HT1080 (cell line): ENCODE data around the gene CHRNB4. TPM values are rescaled to one million over a fixed set of nuclear protein-coding genes. Genes with fewer than 3 reads are reported as not detected.

Experiments used
- DNase-seq: peaks from one replicate; pipeline ENCODE4 v3.0.0-alpha.2; 2015; ENCODE audit warnings: low read depth
- total RNA-seq: library from RNA; depleted of rRNA; stranded (reverse); fragments of >200 nt; shearing (Covaris generic); gene quantifications from 2 replicates; pipeline ENCODE4 v1.2.3, GENCODE V29; 2014

CHRNB4 gene
- total RNA-seq, 1 experiment from 2014 or later = not detected

GRCh38 chr15:78671626-78672211 lies 30.7 kb upstream of the CHRNB4 start:
- no peak for DNase-seq

DNA sequence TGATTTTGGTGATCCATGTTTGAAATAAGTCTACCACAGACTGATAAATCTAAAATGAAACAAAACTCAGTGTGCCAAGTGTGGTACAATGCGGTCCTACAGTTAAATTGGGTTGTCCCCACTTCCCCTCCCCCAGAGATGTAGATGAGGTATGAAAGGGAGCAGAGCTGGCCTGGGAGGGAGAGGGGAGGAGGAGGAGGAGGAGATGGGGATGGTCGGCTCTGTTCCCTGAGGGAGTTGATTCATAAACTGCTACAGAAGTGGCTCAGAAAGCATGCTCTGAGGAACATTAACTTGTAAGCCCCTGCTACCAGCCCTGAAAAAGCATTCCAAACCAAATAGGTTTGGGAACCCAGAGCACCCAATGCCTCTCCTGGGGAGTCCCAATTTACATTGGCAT lies 28.0 kb upstream of the CHRNB4 start:
- DNase-seq = no peak

DNA sequence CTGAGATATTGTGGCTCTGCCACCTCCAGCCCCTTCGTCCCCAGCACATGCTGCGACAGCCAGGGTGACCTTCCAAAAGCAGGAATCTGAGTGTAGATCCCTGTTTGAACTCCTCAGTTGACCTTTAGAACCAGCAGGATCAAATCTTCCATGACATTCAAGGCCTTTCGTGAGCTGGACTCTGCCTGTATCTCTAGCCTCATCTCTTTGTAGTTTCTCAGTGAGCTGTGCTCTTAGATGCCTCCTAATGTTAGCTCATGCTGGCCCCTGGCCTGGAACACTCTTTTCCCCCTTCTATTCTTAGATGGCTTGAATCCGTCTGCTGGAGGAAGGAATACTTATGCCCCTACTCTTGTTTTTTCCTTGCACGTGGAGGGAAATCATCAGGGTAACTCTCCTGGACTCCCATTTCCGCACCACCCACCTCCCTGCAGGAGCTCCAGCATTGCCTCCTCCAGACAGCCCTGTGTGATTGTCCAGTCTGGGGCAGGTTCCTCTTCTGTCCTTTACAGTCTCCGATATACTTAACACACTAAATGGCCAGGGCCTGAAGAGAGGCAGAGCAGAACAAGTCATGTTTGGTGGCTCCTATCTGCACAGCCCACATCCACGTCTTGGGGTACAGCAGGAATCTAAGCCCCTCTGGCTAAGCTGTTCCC lies 26.7 kb upstream of the CHRNB4 start:
- DNase-seq = no peak

GRCh38 chr15:78666010-78666409 lies 25.0 kb upstream of the CHRNB4 start:
- DNase-seq = no peak

GRCh38 chr15:78663703-78664102 lies 22.7 kb upstream of the CHRNB4 start:
- no peak for DNase-seq

DNA sequence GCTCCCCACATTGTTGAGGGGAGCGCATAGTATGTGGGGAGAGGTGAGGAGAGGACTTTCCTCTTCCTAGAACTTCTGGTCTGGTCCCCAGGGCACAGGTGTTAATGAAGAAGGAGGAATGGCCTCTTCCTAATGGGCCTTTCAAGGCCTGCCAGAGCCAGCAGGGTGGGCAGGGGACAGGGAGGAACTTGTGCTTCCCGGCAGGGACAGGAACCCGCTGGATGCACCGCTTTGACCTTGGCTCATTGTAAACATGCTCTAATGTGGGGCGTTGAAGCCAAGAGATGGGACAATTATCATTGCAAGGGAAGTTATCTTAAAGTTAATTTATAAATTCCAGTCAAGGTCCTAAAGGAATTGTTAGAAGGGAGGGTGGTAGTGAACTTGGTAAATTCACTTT lies 21.0 kb upstream of the CHRNB4 start:
- DNase-seq = no peak

- DNase-seq = no peak
Measured at GRCh38 chr15:78661001-78661400, 20.0 kb upstream of the CHRNB4 start.

- DNase-seq = no peak
Measured at GRCh38 chr15:78660584-78660983, 19.6 kb upstream of the CHRNB4 start.

DNA sequence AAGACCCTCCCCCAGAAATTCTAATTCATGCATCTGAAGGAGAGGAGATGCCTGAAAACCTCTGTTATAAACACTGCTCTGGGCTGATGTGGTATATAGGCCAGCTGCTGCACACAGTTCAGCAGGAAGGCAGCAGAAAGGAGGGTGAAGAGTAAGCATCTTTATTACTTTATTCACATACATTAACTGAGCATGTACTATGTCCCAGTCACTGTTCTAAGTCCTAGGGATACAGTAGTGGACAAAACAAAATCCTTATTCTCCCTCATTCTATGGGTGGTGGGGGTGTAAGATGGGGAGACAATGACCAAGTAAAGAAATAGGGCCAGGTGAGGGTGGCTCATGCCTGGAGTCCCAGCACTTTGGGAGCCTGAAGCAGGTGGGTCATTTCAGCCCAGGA lies 17.8 kb upstream of the CHRNB4 start:
- DNase-seq = no peak

DNA sequence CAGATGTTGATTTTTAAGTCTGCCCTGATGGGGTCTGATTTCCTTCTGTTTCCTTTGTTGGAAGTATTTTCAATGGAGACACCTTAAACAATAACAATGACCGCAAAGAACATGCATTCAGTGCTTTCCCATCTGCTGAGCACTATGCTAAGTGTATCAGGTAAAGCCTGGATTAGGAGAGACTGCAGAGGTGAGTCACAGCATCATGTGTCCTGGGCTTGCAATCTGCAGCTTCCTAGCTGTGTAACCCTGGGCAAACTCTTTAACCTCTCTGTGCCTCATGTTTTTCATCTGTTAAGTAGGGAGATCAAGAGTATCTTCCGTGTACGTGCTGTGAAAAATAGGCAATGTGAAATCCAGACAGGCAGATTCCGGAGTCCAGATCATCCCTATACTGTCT lies 13.3 kb upstream of the CHRNB4 start:
- no peak for DNase-seq

DNA sequence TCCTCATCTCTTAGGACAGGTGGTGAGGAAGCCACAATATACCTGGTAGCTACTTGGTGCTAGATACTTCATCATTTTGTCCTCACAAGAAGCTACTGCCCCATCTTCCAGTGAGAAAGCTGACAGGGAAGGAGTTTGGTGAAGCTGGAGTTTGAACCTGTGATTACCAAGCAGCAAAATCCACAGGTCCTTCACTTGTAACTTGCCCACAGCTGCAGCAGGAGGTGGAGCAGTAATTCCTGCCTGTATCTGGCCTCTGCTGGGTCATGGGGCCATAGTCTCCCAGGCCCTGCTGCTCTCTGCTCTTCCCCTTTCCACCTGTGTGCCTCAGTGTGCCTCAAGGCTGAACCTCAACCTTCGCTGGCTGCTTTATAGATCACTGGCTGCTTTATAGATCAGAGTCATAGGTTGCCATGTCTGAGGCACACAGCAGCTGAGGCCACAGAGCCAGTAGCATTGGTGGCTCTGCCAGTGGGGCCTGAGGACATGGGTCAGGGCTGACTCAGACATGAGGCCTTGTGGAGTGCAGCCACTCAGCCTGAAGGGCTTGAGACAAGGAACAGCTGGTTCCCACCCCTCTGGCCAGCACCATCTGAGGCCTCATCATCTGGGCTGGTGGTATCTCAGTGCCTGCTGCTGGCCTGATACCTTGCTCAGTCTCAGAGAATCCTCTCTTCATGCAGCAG lies 11.1 kb upstream of the CHRNB4 start:
- DNase-seq = no peak

DNA sequence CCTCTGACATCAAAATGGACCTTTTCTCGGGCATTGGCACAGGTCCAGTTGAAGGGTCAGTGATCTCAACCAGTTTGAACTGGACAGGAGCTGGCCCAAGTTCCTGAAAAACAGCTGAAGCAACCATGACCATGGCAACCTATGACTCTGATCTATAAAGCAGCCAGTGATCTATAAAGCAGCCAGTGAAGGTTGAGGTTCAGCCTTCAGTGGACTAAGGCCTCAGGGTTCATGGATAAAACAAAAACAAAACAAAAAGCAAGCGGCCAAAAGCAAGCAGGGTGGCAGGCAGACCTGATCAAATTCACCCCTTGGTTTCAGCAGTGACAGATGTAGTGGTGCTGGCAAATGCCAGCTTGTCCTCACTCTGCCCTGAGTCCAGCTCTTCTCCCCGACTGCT lies 10.0 kb upstream of the CHRNB4 start:
- DNase-seq = no peak

DNA sequence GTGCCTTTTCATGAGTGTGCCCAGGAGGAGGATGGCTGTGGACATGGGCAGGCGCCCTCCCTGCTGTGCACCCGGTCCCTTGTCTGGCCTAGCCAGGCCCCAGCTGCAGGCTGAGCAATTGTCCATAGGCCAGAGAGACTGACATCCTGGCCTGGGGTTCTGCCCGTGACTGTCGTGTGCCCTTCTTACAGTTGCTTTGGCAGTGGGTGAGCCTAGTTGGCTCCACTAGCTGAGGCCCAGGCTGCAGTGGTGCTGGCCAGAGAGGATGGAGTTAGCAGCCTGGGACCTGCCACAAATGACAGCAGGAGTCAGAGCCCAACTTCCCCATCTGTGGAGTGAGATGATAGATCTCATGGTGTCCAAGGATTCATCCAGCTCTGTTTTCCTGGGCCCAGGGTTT lies 9.0 kb upstream of the CHRNB4 start:
- DNase-seq = no peak

DNA sequence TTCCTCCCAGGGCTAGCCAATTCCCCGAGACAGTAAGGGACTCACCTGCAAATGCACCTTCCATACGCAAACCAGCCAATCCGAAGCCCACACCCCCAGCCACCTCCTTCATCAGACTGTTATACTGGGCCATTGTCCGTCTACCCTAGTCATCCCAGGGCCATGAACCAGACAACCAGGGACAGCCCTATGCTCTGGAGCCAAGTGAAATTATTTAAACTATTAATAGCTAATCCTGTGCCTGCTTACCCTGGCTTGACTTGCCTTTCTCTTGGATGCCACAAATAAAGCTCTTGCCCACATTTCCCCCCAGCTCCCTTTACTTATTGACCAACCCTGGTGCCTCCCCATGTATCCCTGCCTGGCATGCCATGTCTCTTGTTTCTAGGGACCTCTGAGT lies 4.0 kb upstream of the CHRNB4 start:
- DNase-seq = no peak

DNA sequence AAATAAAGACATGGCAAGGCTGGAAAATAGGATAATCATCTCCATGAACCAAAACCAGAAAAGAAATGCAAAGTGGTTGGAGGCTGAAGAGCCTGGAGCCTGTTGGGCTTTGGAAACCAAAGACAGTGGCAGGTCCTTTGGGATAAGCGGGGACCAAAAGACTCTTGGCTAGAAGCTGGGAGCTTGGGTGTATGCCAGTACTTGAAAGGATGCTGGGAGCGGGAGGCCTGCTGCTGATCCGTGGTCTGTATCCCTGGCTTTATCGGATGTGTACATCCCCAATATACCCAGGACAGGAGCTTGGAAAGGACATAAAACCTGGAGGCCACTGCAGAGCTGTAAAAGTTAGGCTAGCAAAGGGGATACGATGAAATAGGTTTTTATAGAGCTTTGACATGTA lies 1.3 kb upstream of the CHRNB4 start:
- no peak for DNase-seq

DNA sequence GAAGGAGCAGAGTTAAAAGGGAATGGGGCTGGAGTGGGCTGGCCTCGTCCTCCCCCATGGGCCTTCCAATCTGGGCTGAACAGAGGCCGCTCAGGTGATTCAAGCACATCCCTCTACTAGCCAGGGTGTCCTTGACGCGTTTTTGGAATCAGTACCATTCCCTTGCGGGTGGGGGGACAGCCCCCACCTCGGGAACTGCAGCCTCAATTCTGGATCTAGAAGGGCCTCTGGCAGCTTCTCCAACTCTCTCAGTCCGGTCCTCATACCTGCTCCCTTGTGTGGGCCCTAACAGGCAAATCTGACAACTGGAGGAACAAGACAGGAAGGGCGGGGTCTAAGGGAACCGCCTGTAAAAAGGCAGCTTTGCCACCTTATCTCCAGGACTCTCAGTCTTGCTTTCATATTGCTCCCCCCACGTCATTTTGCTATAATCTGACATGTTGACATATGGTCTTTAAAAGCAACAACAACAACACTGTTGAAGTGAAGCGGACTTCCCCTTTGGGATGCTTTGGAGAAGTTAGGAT lies 802 bp upstream of the CHRNB4 start:
- DNase-seq = no peak

DNA sequence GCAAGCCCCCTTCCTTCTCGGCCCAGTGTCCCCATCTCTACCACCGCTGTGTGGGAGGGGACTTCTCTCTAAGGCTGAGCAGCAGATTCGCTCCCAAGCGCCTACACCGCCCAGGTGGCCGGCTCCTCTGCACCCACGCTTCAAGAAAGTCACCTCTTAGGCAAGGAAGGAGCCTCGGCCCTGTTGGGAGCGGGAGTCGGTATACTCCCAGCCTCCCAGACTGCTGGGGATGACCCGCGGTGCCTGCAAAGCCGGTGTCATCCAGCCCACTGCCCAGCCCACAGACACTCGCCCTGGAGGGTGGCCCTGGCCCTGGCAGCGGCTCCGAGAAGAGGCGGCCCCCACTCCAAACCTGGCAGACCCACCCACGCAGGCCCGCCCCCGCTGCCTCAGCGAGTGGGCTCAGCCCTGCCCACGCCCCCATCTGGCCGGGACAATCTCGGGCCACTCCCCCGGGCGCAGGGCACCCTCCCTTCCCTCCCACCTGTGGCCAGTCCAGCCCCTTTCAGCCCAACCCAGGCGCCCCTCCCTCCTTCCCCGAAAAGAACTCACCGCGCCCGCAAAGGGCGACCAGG lies 396 bp downstream of the CHRNB4 start:
- no peak for DNase-seq

- DNase-seq = peak; percentile 45
Measured at GRCh38 chr15:78638658-78639314, 2.2 kb downstream of the CHRNB4 start.

GRCh38 chr15:78637776-78638435 lies 3.1 kb downstream of the CHRNB4 start:
- DNase-seq = no peak

GRCh38 chr15:78636378-78636859 lies 4.6 kb downstream of the CHRNB4 start:
- DNase-seq = no peak

GRCh38 chr15:78635346-78635745 lies 5.7 kb downstream of the CHRNB4 start:
- no peak for DNase-seq
